ENCODE measurements around the gene SLC37A3. TPM values are rescaled to one million over a fixed set of nuclear protein-coding genes. Genes with fewer than 3 reads are reported as not detected.
"Not testable (repeated sequence)": the region's sequence is repeated elsewhere in the genome, so short reads cannot be mapped to it uniquely, and the experiment has no call there.

SLC37A3 gene
- total and polyA plus RNA-seq, 9 donors: 25.2 to 41.2 (median 33.8) TPM

GRCh38 chr7:140358024-140358411 is 40.3 kb downstream of the SLC37A3 start:
- no peak for DNase-seq
- H3K9me3 ChIP-seq (replicated peaks; ENCODE audit: control insufficient read depth, low read depth, low read length): no peaks in the 10 kb centered on the region
- H3K27me3 ChIP-seq (ENCODE audit: control insufficient read depth, insufficient read depth, low read length): no peaks in the 10 kb centered on the region
- no CpG with 5 or more reads among the region's 3 CpGs for WGBS (ENCODE audit: insufficient coverage)
- no peak overlapping the region for H3K27ac ChIP-seq (ENCODE audit: low read length)
- no peaks in the 10 kb centered on the region for H3K4me1 ChIP-seq (ENCODE audit: control insufficient read depth, insufficient read depth, low read length)
- H3K36me3 ChIP-seq (ENCODE audit: control insufficient read depth, insufficient read depth, low read length): peaks cover 27% of the 10 kb centered on the region
- H3K4me3 ChIP-seq (ENCODE audit: low read length): no peak overlapping the region

GRCh38 chr7:140350056-140350455 is 48.3 kb downstream of the SLC37A3 start:
- Histone ChIP-seq H3K27ac (ENCODE audit: low read length) (peak overlapping the region; percentile 35), H3K36me3 (ENCODE audit: control insufficient read depth, insufficient read depth, low read length) (peaks cover 48% of the 10 kb centered on the region), H3K4me1 (ENCODE audit: control insufficient read depth, insufficient read depth, low read length) (no peaks in the 10 kb centered on the region), H3K9me3 (replicated peaks; ENCODE audit: control insufficient read depth, low read depth, low read length) (no peaks in the 10 kb centered on the region), H3K4me3 (ENCODE audit: low read length) (no peak overlapping the region), H3K27me3 (ENCODE audit: control insufficient read depth, insufficient read depth, low read length) (no peaks in the 10 kb centered on the region)
- DNase-seq: no peak
- 64% methylated on average over 2 of the region's 5 CpGs for WGBS (ENCODE audit: insufficient coverage)

GRCh38 chr7:140349144-140349771 is 49.1 kb downstream of the SLC37A3 start:
- no peaks in the 10 kb centered on the region for H3K4me1 ChIP-seq (ENCODE audit: control insufficient read depth, insufficient read depth, low read length)
- 60% methylated on average over 4 of the region's 8 CpGs for WGBS (ENCODE audit: insufficient coverage)
- no peaks in the 10 kb centered on the region for H3K9me3 ChIP-seq (replicated peaks; ENCODE audit: control insufficient read depth, low read depth, low read length)
- H3K27me3 ChIP-seq (ENCODE audit: control insufficient read depth, insufficient read depth, low read length): no peaks in the 10 kb centered on the region
- H3K27ac ChIP-seq (ENCODE audit: low read length): peak overlapping the region; percentile 73
- DNase-seq: peak; percentile 60
- H3K4me3 ChIP-seq (ENCODE audit: low read length): no peak overlapping the region
- H3K36me3 ChIP-seq (ENCODE audit: control insufficient read depth, insufficient read depth, low read length): peaks cover 47% of the 10 kb centered on the region

- H3K4me3 ChIP-seq (ENCODE audit: low read length): no peak overlapping the region
- peak overlapping the region; percentile 73 for H3K27ac ChIP-seq (ENCODE audit: low read length)
- no CpG with 5 or more reads among the region's 13 CpGs for WGBS (ENCODE audit: insufficient coverage)
- no peaks in the 10 kb centered on the region for H3K9me3 ChIP-seq (replicated peaks; ENCODE audit: control insufficient read depth, low read depth, low read length)
- no peak for DNase-seq
- no peaks in the 10 kb centered on the region for H3K27me3 ChIP-seq (ENCODE audit: control insufficient read depth, insufficient read depth, low read length)
- no peaks in the 10 kb centered on the region for H3K4me1 ChIP-seq (ENCODE audit: control insufficient read depth, insufficient read depth, low read length)
- H3K36me3 ChIP-seq (ENCODE audit: control insufficient read depth, insufficient read depth, low read length): peaks cover 44% of the 10 kb centered on the region
Observed at GRCh38 chr7:140348161-140348849, 50.0 kb downstream of the SLC37A3 start.

- H3K36me3 ChIP-seq (ENCODE audit: control insufficient read depth, insufficient read depth, low read length): peaks cover 48% of the 10 kb centered on the region
- DNase-seq: no peak
- no peaks in the 10 kb centered on the region for H3K9me3 ChIP-seq (replicated peaks; ENCODE audit: control insufficient read depth, low read depth, low read length)
- no peak overlapping the region for H3K27ac ChIP-seq (ENCODE audit: low read length)
- no peaks in the 10 kb centered on the region for H3K4me1 ChIP-seq (ENCODE audit: control insufficient read depth, insufficient read depth, low read length)
- H3K4me3 ChIP-seq (ENCODE audit: low read length): no peak overlapping the region
- WGBS (ENCODE audit: insufficient coverage): no CpG with 5 or more reads among the region's 5 CpGs
- H3K27me3 ChIP-seq (ENCODE audit: control insufficient read depth, insufficient read depth, low read length): no peaks in the 10 kb centered on the region
Observed at GRCh38 chr7:140347218-140347617, 51.1 kb downstream of the SLC37A3 start.

- no peak overlapping the region for H3K27ac ChIP-seq (ENCODE audit: low read length)
- H3K4me1 ChIP-seq (ENCODE audit: control insufficient read depth, insufficient read depth, low read length): no peaks in the 10 kb centered on the region
- 0% methylated on average over 1 of the region's 3 CpGs for WGBS (ENCODE audit: insufficient coverage)
- H3K36me3 ChIP-seq (ENCODE audit: control insufficient read depth, insufficient read depth, low read length): peaks cover 53% of the 10 kb centered on the region
- H3K27me3 ChIP-seq (ENCODE audit: control insufficient read depth, insufficient read depth, low read length): no peaks in the 10 kb centered on the region
- no peak overlapping the region for H3K4me3 ChIP-seq (ENCODE audit: low read length)
- H3K9me3 ChIP-seq (replicated peaks; ENCODE audit: control insufficient read depth, low read depth, low read length): no peaks in the 10 kb centered on the region
- no peak for DNase-seq
Observed at GRCh38 chr7:140345426-140345825, 52.9 kb downstream of the SLC37A3 start.

- DNase-seq: peak; percentile 63
Observed at GRCh38 chr7:140342727-140343514, 55.4 kb downstream of the SLC37A3 start.

GRCh38 chr7:140338959-140339358 is 59.4 kb downstream of the SLC37A3 start:
- not testable (repeated sequence) for H3K27me3 ChIP-seq (ENCODE audit: control insufficient read depth, insufficient read depth, low read length); H3K27ac ChIP-seq (ENCODE audit: low read length); DNase-seq; H3K4me1 ChIP-seq (ENCODE audit: control insufficient read depth, insufficient read depth, low read length); H3K9me3 ChIP-seq (replicated peaks; ENCODE audit: control insufficient read depth, low read depth, low read length); H3K4me3 ChIP-seq (ENCODE audit: low read length)
- no CpG with 5 or more reads among the region's 1 CpG for WGBS (ENCODE audit: insufficient coverage)
- peaks cover 30% of the 10 kb centered on the region for H3K36me3 ChIP-seq (ENCODE audit: control insufficient read depth, insufficient read depth, low read length)

More at GRCh38 chr7:140342727-140343514, 55.4 kb downstream of the SLC37A3 start:
- Histone ChIP-seq H3K9me3 (replicated peaks; ENCODE audit: control insufficient read depth, low read depth, low read length) (no peaks in the 10 kb centered on the region), H3K27ac (ENCODE audit: low read length) (no peak overlapping the region), H3K4me1 (ENCODE audit: control insufficient read depth, insufficient read depth, low read length) (no peaks in the 10 kb centered on the region), H3K36me3 (ENCODE audit: control insufficient read depth, insufficient read depth, low read length) (peaks cover 39% of the 10 kb centered on the region), H3K27me3 (ENCODE audit: control insufficient read depth, insufficient read depth, low read length) (no peaks in the 10 kb centered on the region), H3K4me3 (ENCODE audit: low read length) (no peak overlapping the region)
- 55% methylated on average over 6 of the region's 13 CpGs for WGBS (ENCODE audit: insufficient coverage)

- 80% methylated on average over 8 of the region's 8 CpGs for WGBS (ENCODE audit: insufficient coverage)
- no peaks in the 10 kb centered on the region for H3K9me3 ChIP-seq (replicated peaks; ENCODE audit: control insufficient read depth, low read depth, low read length)
- no peak overlapping the region for H3K27ac ChIP-seq (ENCODE audit: low read length)
- H3K4me1 ChIP-seq (ENCODE audit: control insufficient read depth, insufficient read depth, low read length): peaks cover 5% of the 10 kb centered on the region
- DNase-seq: no peak
- peaks cover 16% of the 10 kb centered on the region for H3K36me3 ChIP-seq (ENCODE audit: control insufficient read depth, insufficient read depth, low read length)
- no peaks in the 10 kb centered on the region for H3K27me3 ChIP-seq (ENCODE audit: control insufficient read depth, insufficient read depth, low read length)
- H3K4me3 ChIP-seq (ENCODE audit: low read length): no peak overlapping the region
Observed at GRCh38 chr7:140334341-140335057, 63.8 kb downstream of the SLC37A3 start.

GRCh38 chr7:140333686-140334085 is 64.6 kb downstream of the SLC37A3 start:
- no peak for DNase-seq
- H3K4me3 ChIP-seq (ENCODE audit: low read length): no peak overlapping the region
- H3K36me3 ChIP-seq (ENCODE audit: control insufficient read depth, insufficient read depth, low read length): peaks cover 14% of the 10 kb centered on the region
- 80% methylated on average over 1 of the region's 5 CpGs for WGBS (ENCODE audit: insufficient coverage)
- no peaks in the 10 kb centered on the region for H3K9me3 ChIP-seq (replicated peaks; ENCODE audit: control insufficient read depth, low read depth, low read length)
- H3K4me1 ChIP-seq (ENCODE audit: control insufficient read depth, insufficient read depth, low read length): peaks cover 5% of the 10 kb centered on the region
- H3K27ac ChIP-seq (ENCODE audit: low read length): no peak overlapping the region
- no peaks in the 10 kb centered on the region for H3K27me3 ChIP-seq (ENCODE audit: control insufficient read depth, insufficient read depth, low read length)

All from muscle of leg (tissue), 11 donors.